Left lobe of liver (tissue), 2 donors: ENCODE results near the gene STARD13. TPM values are rescaled to one million over a fixed set of nuclear protein-coding genes. Genes with fewer than 3 reads are reported as not detected.
A peak's percentile ranks its signal among the peaks of the same experiment; 100 is the strongest.

Experiments
- ATAC-seq: fragments of 200-7000 bp; cut with Tn5 transposase; one replicate; pipeline ENCODE4 v1.9.1; 2020; ENCODE audit warnings: mild to moderate bottlenecking, moderate library complexity
- DNase-seq: peaks from one replicate; pipeline ENCODE4 v3.0.0-alpha.2; 2020; ENCODE audit warnings: low spot score
- total RNA-seq: library from RNA; stranded (reverse); gene quantifications from one replicate; pipeline ENCODE4 v1.2.1, GENCODE V29; 2021
- donor health status: DM: no; HTN: no; CAD: no; lungs with moderate emphysema.
- donor health status: DM: no; HTN: yes; CAD: no.

The STARD13 gene
- total RNA-seq, 1 donor from 2014 or later: 14.1 TPM

DNA sequence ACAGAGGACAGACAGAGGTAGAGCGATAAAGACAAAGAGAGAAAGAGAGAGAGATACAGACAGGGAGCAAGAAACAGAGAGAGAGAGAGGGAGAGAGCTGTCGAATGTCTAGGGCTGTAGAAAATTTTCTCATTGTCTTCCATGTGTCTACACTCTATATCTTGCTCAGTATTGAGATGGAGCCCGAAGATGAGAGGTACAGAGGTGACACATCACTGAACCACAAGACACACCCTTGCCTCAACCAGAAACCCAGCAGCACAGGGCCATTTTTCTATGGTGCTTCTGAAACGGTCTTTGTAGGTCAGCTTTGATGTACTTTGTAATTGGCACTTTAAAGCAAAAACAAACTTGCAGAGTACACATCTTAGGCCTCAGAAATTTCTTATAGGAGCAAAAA, 157.4 kb downstream of the STARD13 start:
- DNase-seq (no peak), ATAC-seq (no peak)

DNA sequence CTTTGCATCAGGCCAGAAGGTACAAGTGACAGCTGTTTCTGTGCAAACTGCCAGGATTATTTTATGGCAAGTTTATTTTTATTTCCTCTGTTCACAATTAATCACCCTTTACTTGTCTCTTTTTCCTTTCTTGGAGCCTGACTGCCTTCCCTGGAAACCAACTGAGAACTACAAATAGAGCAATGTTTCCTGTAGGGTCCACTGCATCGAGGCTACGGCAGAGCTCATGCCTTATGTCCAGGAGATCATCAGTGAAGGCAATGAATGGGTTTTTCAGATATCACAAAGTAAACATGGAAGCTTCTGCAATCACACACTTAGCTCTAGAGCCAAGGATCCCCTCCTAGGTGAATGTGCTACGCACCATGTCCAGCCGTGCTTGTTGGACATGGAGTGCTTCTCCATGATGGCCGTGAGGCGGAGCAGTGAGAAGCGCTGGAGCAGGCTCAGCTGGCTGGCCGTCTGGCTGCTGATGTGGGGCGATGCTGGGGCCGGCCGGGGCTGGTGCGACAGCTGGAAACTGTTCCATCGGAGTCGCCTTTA, 158.5 kb downstream of the STARD13 start:
- ATAC-seq (no peak), DNase-seq (no peak)

DNA sequence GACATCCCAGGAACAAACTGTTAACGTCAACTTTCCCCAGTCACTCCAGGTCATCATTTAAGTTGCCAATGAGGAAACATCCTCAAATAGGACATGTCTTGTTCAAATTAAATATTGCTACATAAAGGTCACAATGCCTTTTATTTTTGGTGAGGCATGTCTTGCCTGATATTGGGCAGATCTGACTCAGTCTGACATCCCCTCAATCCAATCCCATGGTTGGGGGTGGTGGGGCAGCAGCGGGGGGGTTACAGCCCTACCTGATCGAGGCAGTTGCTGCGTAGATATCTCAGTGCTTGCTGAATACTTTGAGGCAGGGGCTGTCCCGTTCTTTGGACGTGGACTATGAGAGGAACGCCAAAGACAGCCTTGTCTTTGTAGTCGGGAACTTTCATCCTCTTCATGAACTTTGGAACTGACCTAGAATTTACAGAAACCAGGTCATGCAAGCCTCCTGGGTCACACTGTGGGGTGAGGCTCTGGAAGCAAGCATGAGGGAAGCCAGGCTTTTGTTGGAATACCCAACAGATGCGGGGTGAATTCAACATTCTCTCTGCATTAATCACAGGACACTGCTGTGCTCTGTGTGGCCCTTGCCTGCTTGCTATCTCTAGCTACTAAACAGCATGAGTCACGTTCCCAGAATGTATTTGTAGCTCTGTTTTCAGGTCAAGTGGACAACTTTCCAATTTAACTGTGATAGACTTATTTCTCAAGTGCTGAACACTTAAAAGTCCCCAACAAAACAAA, 159.6 kb downstream of the STARD13 start:
- ATAC-seq (peak; percentile 80), DNase-seq (peak; percentile 79)

DNA sequence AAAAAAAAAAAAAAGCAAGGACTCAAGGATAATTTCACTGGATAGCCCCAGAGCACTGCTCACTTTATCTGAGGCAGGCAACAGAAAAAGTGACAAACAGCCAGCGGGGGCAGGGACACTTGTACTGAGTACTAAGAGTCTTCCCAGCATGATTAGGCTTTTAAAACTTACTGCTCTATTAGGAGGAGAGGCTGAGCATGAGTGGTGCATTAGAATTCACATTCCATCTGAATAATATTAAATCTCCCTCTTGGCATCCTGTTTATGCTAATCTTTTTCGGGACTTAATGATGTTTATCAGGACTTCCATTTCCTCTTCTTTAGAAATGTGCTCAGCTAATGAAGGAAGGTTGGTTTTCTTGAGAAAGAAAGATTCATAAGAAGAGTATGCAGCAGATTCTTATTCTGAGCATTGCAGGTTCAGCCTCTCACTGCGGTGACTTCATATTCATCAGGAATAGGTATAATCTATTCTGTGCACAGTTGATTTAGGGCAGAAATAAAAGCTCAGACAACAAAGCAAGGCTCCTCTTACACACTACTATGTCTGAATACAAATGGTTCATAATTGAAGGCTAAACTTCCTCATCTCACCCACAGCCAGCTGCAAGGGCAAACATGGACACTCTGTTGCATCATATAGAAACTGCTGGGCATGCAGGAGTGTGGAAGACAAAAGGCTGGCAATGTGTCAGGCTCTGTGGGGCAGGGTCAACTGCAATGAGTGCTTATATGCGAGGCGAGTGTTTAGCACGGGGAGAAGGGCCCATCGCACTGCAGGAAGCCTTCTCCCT, 162.3 kb downstream of the STARD13 start:
- ATAC-seq (no peak), DNase-seq (no peak)

DNA sequence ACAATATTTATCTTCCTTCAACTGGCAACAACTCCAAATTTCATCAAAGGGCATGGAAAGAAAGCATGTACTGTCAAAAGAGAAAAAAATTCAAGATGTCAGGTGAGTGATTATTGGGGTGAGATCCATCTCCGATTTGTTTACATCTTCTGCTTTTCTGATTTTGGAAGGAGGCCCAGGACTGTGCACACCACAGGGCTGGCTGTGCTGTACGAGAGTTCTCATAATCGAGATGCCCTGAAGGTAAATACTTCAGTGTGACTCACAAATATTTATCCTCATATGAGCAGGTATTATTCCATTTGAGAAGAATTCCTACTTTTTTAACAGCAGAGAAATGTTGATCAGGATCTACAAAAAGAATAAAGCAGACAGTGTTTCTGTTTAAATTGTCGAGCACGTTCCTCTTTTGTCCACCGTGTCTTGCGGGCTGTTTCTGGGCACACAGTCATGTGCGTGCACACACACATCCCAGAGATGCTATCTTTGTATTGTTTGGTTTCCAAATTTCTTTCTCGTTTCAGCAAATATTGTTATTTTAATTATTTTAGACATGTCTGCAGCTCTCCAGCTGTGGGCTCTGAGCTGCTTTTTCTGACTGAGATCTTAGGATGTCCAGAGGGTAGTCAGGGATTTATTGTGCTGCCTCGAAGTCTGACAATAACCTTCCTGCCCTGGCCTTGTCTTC, 165.6 kb downstream of the STARD13 start:
- DNase-seq: no peak
- no peak for ATAC-seq

DNA sequence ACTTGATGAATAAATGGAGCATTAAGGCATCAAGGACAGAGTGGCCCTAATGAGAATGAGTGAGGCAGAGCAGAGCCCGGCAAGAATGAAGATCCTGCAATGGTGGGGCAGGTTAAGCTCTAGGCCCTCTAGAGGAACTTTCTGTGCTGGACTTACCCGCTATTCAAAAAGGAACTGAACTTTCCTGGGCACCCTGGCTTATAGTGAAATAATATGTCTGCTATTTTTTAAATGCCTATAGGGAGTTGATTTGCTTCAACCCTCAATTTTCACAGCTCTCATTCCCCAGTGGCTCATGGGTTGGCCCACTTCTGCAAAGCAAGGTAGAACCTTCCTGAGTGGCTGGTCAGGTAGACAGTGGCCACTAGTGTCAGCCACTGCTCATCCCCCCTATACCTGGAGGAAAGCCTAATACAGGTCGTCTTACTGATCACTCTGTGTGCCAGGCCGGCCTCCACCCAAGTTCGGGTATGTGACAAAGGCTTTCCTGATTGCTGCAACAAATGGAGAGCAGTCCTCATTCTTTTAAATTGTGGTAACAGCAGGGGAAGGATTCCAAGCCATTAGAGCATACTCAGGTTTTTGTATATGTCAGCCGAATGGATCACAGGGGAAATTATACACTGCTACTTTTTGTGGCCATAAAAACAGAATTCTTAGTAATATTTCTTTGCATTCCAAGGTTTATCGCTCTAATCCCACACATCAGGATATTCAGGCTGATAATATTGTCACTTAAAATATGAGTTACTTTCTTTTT, 166.4 kb downstream of the STARD13 start:
- no peak for DNase-seq
- no peak for ATAC-seq

DNA sequence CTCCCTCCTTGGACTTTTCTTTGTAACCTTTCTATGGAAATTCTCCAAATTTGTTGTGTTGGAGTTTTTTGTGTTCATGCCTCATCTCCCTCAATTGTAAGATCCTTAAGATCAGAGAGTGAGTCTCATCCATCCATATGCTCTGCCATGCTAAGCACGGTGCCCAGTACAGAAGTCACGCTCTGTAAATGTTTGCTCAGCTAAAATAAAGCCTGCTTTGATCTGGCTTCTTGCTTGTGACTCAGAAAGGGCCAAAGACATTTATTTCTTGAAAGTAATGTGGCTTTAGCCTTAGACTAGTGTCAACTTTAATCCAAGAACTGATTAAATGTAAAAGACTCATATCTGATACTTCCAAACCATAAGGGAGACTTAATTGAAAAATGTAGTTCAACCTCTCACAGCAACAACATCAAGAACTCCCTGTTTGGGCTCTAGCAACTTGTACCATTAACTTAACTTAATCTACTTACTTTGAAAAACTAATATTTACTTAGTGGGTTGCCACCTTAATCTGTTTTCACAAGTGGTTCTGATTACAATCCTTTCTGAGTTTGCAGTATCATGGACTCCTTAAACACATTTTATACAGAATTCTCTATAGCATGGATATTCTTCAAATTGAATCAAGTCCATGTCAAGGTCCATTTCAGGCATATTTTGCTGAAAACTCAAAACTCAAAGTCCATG, 169.1 kb downstream of the STARD13 start:
- peak; percentile 31 for ATAC-seq
- no peak for DNase-seq

DNA sequence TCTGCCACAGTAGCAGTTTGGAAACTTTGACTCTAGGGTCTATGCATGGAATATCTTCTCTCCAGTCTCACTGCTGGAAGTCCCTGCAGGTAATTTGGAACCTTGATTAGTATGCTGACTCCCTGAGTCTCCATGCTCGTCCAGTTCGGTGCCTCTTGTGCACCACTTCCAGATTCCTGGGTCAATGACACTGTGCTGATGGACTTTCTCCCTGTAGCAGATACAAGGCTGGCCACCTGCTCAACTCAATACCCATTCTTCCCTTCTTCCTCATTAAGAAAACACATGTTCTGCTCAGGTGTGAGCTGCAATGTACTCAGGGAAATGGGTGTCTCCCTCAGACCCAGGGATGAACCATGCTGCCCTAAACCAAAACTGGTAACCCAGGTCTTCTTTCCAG, 170.3 kb downstream of the STARD13 start:
- ATAC-seq (peak; percentile 88), DNase-seq (no peak)

DNA sequence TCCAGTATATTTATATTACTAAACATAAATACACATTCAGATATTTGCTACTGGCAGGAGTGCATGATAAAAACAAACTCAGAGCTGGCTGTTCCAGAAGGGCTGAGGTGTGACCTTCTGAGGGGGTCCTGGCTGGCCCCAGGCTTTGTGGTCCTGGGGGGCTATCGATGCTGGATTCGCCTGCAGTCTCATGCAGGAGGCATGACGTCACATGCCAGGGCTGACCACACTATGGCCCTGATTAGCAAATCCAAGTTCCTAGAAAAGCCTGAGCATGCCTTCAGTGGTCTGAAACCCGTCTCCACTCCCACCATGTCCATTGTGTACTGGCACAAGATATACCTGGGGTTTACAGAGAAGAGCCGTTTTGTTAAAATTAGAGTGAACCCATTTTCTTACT, 171.4 kb downstream of the STARD13 start:
- no peak for ATAC-seq
- DNase-seq: no peak

DNA sequence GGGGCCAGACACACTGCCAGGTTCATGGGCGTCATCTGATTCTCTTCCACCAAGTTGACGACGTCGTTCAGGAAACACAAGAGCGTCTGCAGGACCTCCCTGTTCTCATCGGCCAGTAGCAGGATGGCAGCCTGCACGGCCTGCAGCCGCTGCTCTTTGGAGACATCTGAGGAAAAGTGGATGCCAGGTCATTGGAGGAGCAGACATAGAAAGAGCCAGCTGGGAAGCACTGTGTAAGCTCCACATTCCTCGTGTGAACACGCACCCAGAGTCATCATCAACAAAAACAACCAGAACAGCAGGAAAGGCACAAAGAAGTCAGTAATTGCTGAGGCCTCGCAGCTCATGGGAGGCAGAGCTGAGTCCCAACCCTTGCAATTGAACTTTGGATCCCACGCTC, 172.8 kb downstream of the STARD13 start:
- no peak for DNase-seq
- no peak for ATAC-seq

DNA sequence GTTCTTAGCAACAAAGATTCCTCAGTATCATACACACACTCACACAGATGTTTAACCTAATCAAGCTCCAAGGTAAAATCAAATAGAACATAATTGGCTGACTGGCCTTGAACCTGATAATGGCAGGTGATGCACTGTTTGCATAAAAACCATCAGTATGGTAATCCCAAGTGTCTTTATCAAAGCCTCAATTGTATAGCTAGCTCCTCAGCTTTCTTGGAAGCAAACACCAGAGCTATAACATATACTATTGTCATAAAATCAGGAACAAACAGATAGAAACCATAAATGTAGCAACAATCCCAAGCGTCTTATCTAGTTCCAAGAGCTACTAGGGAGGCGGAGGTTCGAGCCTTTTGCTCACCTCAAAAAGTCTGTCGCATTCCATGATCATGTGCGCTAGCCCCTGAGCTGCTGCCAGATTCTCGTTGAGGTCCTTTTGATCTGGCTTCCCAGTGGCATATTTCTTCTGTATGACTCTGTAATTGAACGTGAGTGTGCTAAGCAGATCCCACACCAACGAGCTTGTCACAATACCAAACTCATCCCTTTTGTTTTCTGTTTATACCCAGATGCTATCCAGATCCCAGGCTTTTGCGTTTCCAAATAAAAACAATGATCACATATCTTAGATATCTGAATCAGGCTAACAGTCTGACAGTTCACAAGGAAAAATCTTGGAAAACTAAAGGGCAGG, 174.0 kb downstream of the STARD13 start:
- no peak for ATAC-seq

DNA sequence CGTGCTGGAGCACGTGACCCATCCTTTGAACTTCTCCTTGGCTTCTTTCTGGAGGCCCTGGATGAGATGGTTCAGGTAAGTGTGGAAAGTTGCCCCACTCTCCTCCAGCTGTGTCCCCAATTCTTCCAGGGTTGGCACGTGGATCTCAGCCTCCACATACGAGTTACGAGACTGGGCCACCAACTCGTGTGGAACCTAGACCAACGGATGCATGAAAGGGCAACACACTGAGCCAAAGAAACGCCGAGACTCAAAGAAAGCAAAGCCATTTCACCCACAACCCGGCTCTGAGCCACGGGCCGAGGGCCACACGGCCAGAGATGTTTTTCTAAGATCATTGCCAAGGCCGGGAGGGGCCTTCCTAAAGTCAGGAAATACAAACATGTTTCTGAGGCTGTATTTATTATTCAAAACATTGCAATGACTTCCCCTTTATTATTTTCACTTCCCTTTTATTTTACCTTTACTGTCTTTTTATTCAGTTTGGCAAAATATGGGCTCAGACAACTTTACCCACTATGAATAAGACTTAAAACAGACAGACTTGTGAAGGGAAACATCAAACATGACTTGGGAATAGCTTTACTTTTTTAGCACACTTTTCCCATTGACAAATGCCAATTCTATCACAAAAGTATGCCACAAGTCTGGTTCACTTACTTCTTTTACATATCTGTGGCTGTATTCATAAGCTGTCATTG, 174.7 kb downstream of the STARD13 start:
- ATAC-seq (no peak), DNase-seq (no peak)

More for the DNA sequence above, 174.0 kb downstream of the STARD13 start:
- no peak for DNase-seq

DNA sequence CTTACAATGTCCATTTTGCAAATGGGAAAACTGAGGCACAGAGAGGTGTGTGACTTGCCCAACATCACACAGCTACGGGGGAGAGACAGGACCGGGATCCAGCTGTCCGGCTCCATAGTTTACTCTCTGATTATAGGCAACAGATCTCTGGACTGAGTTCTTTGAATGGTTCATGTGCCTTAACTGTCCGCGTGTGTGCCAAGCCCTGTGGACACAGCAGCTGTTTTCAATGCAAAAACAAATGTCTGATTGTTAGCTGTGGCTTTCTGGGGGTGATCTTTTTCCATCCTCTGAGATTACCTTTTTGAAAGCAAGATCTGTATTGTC, 175.2 kb downstream of the STARD13 start:
- DNase-seq (no peak), ATAC-seq (no peak)

DNA sequence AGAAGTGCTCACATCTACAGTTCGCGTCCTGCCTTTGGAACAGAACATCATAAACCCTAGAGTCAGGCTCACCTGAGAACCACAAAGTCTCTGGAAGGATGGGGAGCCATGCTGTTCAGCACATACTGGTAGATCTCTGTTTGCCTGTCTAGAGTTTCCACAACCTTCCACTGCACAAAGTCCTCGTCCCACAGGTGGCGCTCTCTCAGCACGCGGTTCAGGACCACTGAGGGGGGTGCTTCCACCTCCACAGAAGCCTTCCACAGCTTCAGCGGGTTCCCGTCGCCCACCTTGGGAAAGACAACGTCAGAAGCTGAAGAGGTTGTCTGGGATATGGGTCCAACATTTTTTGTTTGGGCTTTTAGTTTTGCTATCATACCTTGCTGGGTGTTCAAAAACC, 175.8 kb downstream of the STARD13 start:
- ATAC-seq (peak; percentile 15), DNase-seq (no peak)

DNA sequence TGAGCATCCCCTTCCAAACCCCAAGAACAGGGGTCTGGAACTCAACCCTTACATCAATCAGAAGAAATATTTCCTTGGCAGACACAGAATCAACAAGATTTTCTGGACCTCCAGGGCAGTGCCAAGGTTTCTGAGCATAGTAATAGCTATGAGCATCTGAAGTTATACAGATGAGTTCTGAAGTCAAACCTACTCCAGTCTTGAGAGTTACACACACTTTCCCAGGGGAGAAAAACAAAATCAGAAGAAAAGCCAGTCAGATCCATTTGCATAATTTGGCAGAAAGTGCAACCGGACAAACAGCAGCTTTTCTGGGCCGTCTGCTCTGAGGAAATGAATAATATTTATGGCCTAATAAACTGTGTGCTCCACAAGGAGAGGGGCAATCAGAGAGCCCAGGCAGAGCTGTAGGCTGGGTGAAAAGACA, 176.3 kb downstream of the STARD13 start:
- ATAC-seq (no peak), DNase-seq (no peak)

DNA sequence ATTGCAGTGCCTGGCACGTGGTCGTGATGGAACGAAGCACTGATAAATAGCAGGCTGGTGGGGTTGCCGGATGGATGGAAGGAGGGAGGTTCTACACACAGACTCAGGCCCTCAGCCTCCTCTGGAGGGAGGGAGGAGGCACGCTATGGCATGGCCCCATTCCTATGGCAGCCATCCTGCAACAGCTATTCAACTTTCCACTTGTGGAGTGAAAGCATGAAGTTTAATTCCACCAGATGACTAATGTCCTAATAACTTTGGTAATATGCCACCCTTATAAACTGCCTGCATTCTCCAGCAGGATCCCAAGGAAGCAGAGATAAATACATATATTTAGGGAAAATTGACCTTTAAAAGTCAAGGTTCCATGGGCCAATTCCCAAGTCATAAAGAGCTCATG, 176.9 kb downstream of the STARD13 start:
- ATAC-seq (no peak), DNase-seq (no peak)

DNA sequence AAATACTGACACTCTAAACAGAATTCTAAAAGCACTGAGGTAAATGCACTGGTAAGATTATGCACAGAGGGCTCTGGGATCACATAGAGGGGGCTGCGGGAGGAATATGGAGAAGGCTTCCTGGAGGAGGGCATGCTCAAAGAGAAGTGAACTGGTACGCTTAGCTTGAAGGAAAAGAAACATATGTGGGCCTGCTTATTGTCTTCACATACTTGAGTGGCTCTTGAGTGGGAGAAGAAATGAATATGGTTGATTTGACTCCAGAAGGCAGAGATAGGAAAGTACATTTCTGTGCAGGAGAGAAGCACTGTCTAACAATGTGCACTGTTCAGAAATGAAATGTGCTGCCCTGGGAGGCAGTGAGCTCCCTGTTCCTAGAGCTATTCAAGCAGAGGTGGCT, 178.2 kb downstream of the STARD13 start:
- no peak for ATAC-seq
- DNase-seq: no peak

DNA sequence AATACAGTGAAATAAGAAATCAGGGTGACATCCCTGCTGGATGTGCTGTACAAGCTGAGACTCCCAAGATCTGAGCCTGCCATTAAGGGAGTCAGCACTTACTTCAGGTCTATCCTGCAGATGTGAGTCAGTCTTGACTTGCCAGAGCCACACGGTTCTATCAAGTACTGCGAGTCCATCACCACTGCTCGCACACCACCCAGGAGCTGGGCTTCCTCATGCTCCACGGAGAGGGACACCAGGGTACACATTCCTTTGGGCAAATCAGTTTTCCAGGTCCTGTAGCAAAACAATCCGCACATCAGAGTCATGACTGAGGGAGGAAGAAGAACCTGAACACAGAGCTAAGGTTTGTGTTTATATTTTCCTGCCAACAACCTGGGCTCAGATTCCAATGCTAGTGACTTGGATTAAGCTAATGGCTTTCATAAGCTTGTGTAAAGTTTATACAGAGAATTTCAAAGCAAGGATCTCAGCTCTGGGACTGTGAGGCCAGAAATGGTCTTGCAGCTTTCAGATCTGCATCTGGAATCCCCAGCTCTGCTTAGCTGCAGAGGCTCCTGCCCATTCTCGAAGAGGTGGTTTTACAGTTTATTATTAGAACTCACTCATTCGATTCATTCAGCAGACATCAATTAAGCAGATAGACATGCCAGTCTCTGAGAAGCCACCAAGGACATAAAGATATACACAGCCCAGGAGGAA, 178.7 kb downstream of the STARD13 start:
- no peak for ATAC-seq
- no peak for DNase-seq
